Activated CD8-positive, alpha-beta T cell treated with anti-CD3 and anti-CD28 coated beads for 36 hours (primary cell): ENCODE data around the gene NELFCD. TPM values are rescaled to one million over a fixed set of nuclear protein-coding genes. Genes with fewer than 3 reads are reported as not detected.

Experiments
- ATAC-seq: fragments of 200-7000 bp; cut with Tn5 transposase; one replicate; pipeline ENCODE4 v1.10.0; 2021; ENCODE audit warnings: mild to moderate bottlenecking, moderate library complexity
- CTCF ChIA-PET: fragments of 350-600 bp; sonication (Branson Sonifier 250); formaldehyde crosslinking; loops from one replicate; lab custom pipeline; 2021; ENCODE audit warnings: antibody characterized with exemption; lab: Charles Lee
- POLR2A ChIA-PET: fragments of 350-600 bp; sonication (Branson Sonifier 250); formaldehyde crosslinking; loops from one replicate; lab custom pipeline; 2021; ENCODE audit warnings: antibody characterized with exemption; lab: Charles Lee
- DNase-seq: peaks from one replicate; pipeline ENCODE4 v3.0.0-alpha.2; 2020
- H3K27ac Mint-ChIP-seq: one replicate; pipeline ENCODE4 v1.8.0; 2021; ENCODE audit warnings: mild to moderate bottlenecking, mixed read lengths
- H3K27me3 Mint-ChIP-seq: one replicate; pipeline ENCODE4 v1.8.0; 2021; ENCODE audit warnings: mixed read lengths
- H3K36me3 Mint-ChIP-seq: one replicate; pipeline ENCODE4 v1.8.0; 2021; ENCODE audit warnings: low read depth, mixed read lengths
- H3K4me1 Mint-ChIP-seq: one replicate; pipeline ENCODE4 v1.8.0; 2021; ENCODE audit warnings: low read depth, mixed read lengths
- H3K4me3 Mint-ChIP-seq: one replicate; pipeline ENCODE4 v1.8.0; 2021; ENCODE audit warnings: mild to moderate bottlenecking, moderate library complexity, mixed read lengths
- H3K9me3 Mint-ChIP-seq: one replicate; pipeline ENCODE4 v1.8.0; 2021; ENCODE audit warnings: mixed read lengths
- intact Hi-C: fragments of 100-400 bp; cut with micrococcal nuclease; formaldehyde crosslinking; loops from one replicate; pipeline ENCODE4 v1.10.0; 2022
- total RNA-seq, 2 experiments: library from RNA; stranded (reverse); gene quantifications; one replicate each; pipeline ENCODE4 v1.2.3, GENCODE V29; 2021
- TF ChIP-seq, protein P1 (sequence below): fragments of 200-600 bp; IDR thresholded peaks from one replicate; pipeline ENCODE4 v1.8.0; 2022; ENCODE audit warnings: antibody characterized with exemption, mild to moderate bottlenecking

NELFCD gene
- total RNA-seq, 2 experiments from 2014 or later: 106 to 120 TPM

DNA sequence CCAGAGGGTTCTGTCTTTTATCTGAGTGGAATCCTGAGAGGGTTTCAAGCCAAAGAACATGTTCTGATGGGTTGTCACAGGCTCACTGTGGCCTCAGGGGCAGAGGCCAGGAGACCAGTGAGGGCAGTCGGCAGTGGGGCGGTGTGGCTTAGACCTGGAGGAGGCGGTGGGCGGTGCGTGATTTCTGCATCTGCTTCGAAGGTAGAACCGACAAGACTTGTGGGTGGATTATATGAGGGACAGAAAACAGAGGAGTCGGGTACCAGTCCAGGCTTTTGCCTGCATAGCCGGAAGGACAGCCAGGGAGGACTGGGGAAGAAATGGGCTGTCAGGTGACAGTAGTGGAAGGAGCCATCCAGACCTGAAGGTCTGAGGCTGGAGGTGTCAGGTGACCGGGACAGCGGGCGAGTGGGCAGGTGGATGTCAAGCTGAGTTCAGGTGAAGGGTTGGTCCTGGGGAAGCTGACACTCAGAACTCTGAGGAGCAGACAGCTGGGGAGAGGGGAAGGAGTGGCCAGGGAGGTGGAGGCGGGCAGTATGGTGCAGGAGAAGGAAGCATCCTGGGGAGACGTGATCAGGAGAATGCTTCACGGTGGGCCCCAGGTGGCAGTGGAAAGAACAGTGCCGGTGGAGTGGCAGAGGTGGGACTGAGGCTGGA lies 22.9 kb downstream of the NELFCD start:
- Mint-ChIP-seq H3K9me3 (no peaks in the 10 kb centered on the region), H3K4me3 (peak overlapping the region; percentile 75), H3K4me1 (peaks cover 28% of the 10 kb centered on the region), H3K27me3 (no peaks in the 10 kb centered on the region), H3K27ac (peak overlapping the region; percentile 60), H3K36me3 (peaks cover 4% of the 10 kb centered on the region)
- TF ChIP-seq, protein P1, sequence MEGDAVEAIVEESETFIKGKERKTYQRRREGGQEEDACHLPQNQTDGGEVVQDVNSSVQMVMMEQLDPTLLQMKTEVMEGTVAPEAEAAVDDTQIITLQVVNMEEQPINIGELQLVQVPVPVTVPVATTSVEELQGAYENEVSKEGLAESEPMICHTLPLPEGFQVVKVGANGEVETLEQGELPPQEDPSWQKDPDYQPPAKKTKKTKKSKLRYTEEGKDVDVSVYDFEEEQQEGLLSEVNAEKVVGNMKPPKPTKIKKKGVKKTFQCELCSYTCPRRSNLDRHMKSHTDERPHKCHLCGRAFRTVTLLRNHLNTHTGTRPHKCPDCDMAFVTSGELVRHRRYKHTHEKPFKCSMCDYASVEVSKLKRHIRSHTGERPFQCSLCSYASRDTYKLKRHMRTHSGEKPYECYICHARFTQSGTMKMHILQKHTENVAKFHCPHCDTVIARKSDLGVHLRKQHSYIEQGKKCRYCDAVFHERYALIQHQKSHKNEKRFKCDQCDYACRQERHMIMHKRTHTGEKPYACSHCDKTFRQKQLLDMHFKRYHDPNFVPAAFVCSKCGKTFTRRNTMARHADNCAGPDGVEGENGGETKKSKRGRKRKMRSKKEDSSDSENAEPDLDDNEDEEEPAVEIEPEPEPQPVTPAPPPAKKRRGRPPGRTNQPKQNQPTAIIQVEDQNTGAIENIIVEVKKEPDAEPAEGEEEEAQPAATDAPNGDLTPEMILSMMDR: no peak
- ATAC-seq (no peak), DNase-seq (no peak)
- intact Hi-C loops: no loop called here
- POLR2A ChIA-PET: no interaction called here
- CTCF ChIA-PET: no interaction called here

- ATAC-seq (no peak), DNase-seq (peak; percentile 75)
- Mint-ChIP-seq H3K4me1 (peaks cover 28% of the 10 kb centered on the region), H3K36me3 (peaks cover 4% of the 10 kb centered on the region), H3K27ac (peak overlapping the region; percentile 71), H3K9me3 (no peaks in the 10 kb centered on the region), H3K4me3 (peak overlapping the region; percentile 75), H3K27me3 (no peaks in the 10 kb centered on the region)
- intact Hi-C loops: no loop called here
- TF ChIP-seq, protein P1: no peak
- ChIA-PET CTCF (no interaction called here), POLR2A (interaction anchor here (0.6 kb wide), 1 partner anchor 10 kb away, joined by 3 read pairs; no protein-coding TSS in a partner anchor)
These were observed 23.4 kb downstream of the NELFCD start for GRCh38 chr20:59004493-59004762.

DNA sequence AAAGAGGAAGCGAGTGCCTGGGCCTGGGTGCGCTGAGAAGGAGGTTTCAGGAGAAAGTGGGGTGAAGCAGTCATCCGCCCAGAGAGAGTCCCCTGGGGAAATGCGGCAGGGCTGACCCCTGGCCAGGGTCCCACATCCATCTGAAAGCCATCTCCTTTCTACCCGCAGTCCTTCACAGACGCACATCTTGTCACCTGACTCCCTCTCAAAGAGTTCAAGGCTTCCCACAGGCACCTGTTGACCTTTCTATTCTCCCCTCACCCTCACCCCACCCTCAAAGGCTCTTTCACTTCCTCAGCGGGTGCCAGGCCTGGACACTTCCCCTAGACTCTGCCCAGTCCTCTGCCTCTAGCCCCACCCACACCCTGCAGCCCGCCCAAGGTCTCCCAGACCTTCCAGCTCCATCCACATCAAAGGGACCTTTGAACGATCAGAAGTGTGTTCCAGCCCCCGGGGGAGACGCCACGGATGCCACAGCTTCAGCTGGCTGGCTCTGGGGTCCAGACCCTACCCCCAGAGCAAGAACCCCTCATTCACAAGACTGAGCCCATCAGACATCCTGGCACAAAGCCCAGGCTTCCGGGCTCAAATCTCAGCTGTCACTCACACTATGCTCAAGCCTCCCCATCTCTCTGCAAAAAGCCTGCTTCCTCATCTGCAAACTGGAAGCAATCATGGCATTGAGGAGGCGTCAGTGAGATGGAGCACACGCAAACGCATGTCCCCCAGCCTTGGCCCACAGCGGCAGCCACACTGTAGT lies 23.9 kb downstream of the NELFCD start:
- Mint-ChIP-seq H3K27ac (peak overlapping the region; percentile 71), H3K4me3 (peak overlapping the region; percentile 75), H3K9me3 (no peaks in the 10 kb centered on the region), H3K4me1 (peaks cover 28% of the 10 kb centered on the region), H3K36me3 (peaks cover 4% of the 10 kb centered on the region), H3K27me3 (no peaks in the 10 kb centered on the region)
- intact Hi-C loops: no loop called here
- TF ChIP-seq, protein P1: no peak
- DNase-seq (peak; percentile 79), ATAC-seq (peak; percentile 70)
- POLR2A ChIA-PET: interaction anchor here (0.6 to 2.1 kb wide), 2 partner anchors 9 kb away, joined by 3 to 5 read pairs; no protein-coding TSS in a partner anchor
- CTCF ChIA-PET: no interaction called here

- H3K4me3 Mint-ChIP-seq: peak overlapping the region; percentile 75
- peaks cover 28% of the 10 kb centered on the region for H3K4me1 Mint-ChIP-seq
- ATAC-seq: no peak
- TF ChIP-seq, protein P1: no peak
- H3K27ac Mint-ChIP-seq: peak overlapping the region; percentile 71
- intact Hi-C loops: no loop called here
- DNase-seq: no peak
- POLR2A ChIA-PET: interaction anchor here (2.1 kb wide), 1 partner anchor 10 kb away, joined by 5 read pairs; no protein-coding TSS in a partner anchor
- CTCF ChIA-PET: no interaction called here
- no peaks in the 10 kb centered on the region for H3K9me3 Mint-ChIP-seq
- no peaks in the 10 kb centered on the region for H3K27me3 Mint-ChIP-seq
- peaks cover 4% of the 10 kb centered on the region for H3K36me3 Mint-ChIP-seq
These were observed 24.6 kb downstream of the NELFCD start for GRCh38 chr20:59005523-59006166.
